ENCODE results near the gene PHF2. TPM values are rescaled to one million over a fixed set of nuclear protein-coding genes. Genes with fewer than 3 reads are reported as not detected.

Gene PHF2
- total and polyA plus RNA-seq, 2 of the 4 experiments (the other 2 are of a cell fraction): 5.9 to 9.5 TPM

- Histone ChIP-seq H2AK9ac (replicated peaks; ENCODE audit: low read depth, low read length, poor library complexity) (no peak overlapping the region), H3K27me3 (ENCODE audit: control insufficient read depth, insufficient read depth, low read length) (no peaks in the 10 kb centered on the region; the same call in 1 of the 2 replicates), H2BK120ac (ENCODE audit: low read depth, low read length) (no peak overlapping the region), H3K23ac (ENCODE audit: low read depth, low read length) (no peak overlapping the region), H3K36me3 (ENCODE audit: control insufficient read depth, insufficient read depth, low read length) (no peaks in the 10 kb centered on the region), H4K8ac (ENCODE audit: low read depth in 2 of 2, low read length in 2 of 2) (no peak overlapping the region), H3K9ac (ENCODE audit: low read depth, low read length) (no peak overlapping the region), H2BK5ac (ENCODE audit: low read depth, low read length, poor library complexity, severe bottlenecking) (no peak overlapping the region), H3K9me1 (ENCODE audit: insufficient read depth, low read length) (no peaks in the 10 kb centered on the region), H4K91ac (ENCODE audit: insufficient read depth, low read depth, low read length) (no peak overlapping the region), H2BK20ac (ENCODE audit: low read depth, low read length) (no peak overlapping the region), H3K18ac (ENCODE audit: low read depth, low read length) (no peak overlapping the region), H4K20me1 (ENCODE audit: insufficient read depth, low read length) (no peaks in the 10 kb centered on the region), H2AK5ac (ENCODE audit: low read depth, low read length) (no peak overlapping the region), H4K5ac (ENCODE audit: low read depth, low read length) (no peak overlapping the region), H3K56ac (ENCODE audit: extremely low read depth, insufficient read depth, low read length) (no peak overlapping the region), H2BK15ac (ENCODE audit: low read depth, low read length) (no peak overlapping the region), H2AFZ (replicated peaks; ENCODE audit: low read length, poor library complexity) (no peak overlapping the region), H3K27ac (ENCODE audit: insufficient read depth, low read length) (no peak overlapping the region), H3K79me1 (ENCODE audit: low read depth in 1 of 2, low read length in 2 of 2) (no peaks in the 10 kb centered on the region), H3K4me2 (ENCODE audit: low read depth, low read length) (no peak overlapping the region), H3K4me1 (ENCODE audit: control insufficient read depth, insufficient read depth, low read length) (no peaks in the 10 kb centered on the region), H3K9me3 (ENCODE audit: control insufficient read depth, insufficient read depth, low read length) (no peaks in the 10 kb centered on the region), H3K14ac (replicated peaks; ENCODE audit: low read depth, low read length) (no peak overlapping the region), H3K4me3 (ENCODE audit: insufficient read depth, low read depth, low read length) (no peak overlapping the region), H3K4ac (ENCODE audit: low read depth, low read length) (no peak overlapping the region)
- no CpG with 5 or more reads among the region's 4 CpGs for WGBS, 2 experiments (ENCODE audit: extremely low coverage in 2 of 2, insufficient read length in 1 of 2)
- CTCF ChIA-PET: no interaction called here
- POLR2A ChIA-PET (ENCODE audit: unreplicated experiment): no interaction called here
- BruUV-seq (replicated peaks): no TSS peak
- no peak for ATAC-seq (ENCODE audit: low read depth)
- dilution Hi-C loops (cut with HindIII; ENCODE audit: low sequenced_read_pairs, unreplicated experiment) (no loop called here), in situ Hi-C loops (cut with MboI; ENCODE audit: low sequenced_read_pairs) (no loop called here), intact Hi-C loops (cut with micrococcal nuclease) (no loop called here)
- TF ChIP-seq NFE2L2 (IDR thresholded peaks at IDR 0.05; ENCODE audit: low read depth, low read length): no peak
- TF ChIP-seq SMC3 (IDR thresholded peaks at IDR 0.05; ENCODE audit: low read depth, low read length): no peak
- no peak for TF ChIP-seq CEBPB (IDR thresholded peaks at IDR 0.05; ENCODE audit: low read depth, low read length)
- no peak for TF ChIP-seq POLR2A (IDR thresholded peaks at IDR 0.05; ENCODE audit: low read depth, low read length)
- TF ChIP-seq ELK1 (IDR thresholded peaks at IDR 0.05; ENCODE audit: borderline replicate concordance, low read depth, low read length): no peak
- TF ChIP-seq MAFK (IDR thresholded peaks at IDR 0.05; ENCODE audit: low read depth, low read length): peak; percentile 98
- TF ChIP-seq FOS (IDR thresholded peaks at IDR 0.05; ENCODE audit: low read depth, low read length): no peak
- TF ChIP-seq, protein P1, sequence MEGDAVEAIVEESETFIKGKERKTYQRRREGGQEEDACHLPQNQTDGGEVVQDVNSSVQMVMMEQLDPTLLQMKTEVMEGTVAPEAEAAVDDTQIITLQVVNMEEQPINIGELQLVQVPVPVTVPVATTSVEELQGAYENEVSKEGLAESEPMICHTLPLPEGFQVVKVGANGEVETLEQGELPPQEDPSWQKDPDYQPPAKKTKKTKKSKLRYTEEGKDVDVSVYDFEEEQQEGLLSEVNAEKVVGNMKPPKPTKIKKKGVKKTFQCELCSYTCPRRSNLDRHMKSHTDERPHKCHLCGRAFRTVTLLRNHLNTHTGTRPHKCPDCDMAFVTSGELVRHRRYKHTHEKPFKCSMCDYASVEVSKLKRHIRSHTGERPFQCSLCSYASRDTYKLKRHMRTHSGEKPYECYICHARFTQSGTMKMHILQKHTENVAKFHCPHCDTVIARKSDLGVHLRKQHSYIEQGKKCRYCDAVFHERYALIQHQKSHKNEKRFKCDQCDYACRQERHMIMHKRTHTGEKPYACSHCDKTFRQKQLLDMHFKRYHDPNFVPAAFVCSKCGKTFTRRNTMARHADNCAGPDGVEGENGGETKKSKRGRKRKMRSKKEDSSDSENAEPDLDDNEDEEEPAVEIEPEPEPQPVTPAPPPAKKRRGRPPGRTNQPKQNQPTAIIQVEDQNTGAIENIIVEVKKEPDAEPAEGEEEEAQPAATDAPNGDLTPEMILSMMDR (conservative IDR thresholded peaks at IDR 0.05; ENCODE audit: low read depth, low read length): no peak
- TF ChIP-seq MXI1 (IDR thresholded peaks at IDR 0.05; ENCODE audit: borderline replicate concordance, low read depth, low read length): no peak
- no peak for DNase-seq
Observed at GRCh38 chr9:93713716-93714115, 137.3 kb downstream of the PHF2 start.
